Keratinocyte (primary cell): Measurements from ENCODE around the gene SEMA4D. TPM values are rescaled to one million over a fixed set of nuclear protein-coding genes. Genes with fewer than 3 reads are reported as not detected.

Source experiments
- DNase-seq: peaks from one replicate; pipeline ENCODE4 v3.0.0-alpha.2; 2011; ENCODE audit warnings: low read depth, missing footprints, low spot score
- FAIRE-seq: peaks from 2 replicates; lab custom pipeline; 2011; peaks lifted over from hg19 to GRCh38; lab: Jason Lieb, UNC
- H2AFZ ChIP-seq: 2 replicates; pipeline ENCODE4 v1.6.0; 2012; ENCODE audit warnings: low read length, control low read depth, inconsistent platforms; ENCODE audit not compliant: control insufficient read depth
- H3K27ac ChIP-seq: 2 replicates; pipeline ENCODE4 v1.5.1; 2011; ENCODE audit warnings: low read length; ENCODE audit not compliant: control insufficient read depth, insufficient read depth
- H3K27me3 ChIP-seq: 3 replicates; pipeline ENCODE4 v1.6.0; 2011; ENCODE audit warnings: low read length; ENCODE audit not compliant: control insufficient read depth, insufficient read depth; ENCODE audit errors: extremely low read depth
- H3K36me3 ChIP-seq, 2 experiments: 2 replicates in 1 of 2; 3 replicates in 1 of 2; pipeline ENCODE4 v1.5.1; 2011; ENCODE audit warnings: low read length in 2 of 2, mild to moderate bottlenecking in 1 of 2; ENCODE audit not compliant: control insufficient read depth in 2 of 2, insufficient read depth in 2 of 2; ENCODE audit errors: extremely low read depth in 1 of 2
- H3K4me1 ChIP-seq: 3 replicates; pipeline ENCODE4 v1.5.1; 2011; ENCODE audit warnings: low read length; ENCODE audit not compliant: control insufficient read depth, insufficient read depth; ENCODE audit errors: extremely low read depth
- H3K4me2 ChIP-seq: 3 replicates; pipeline ENCODE4 v1.6.0; 2011; ENCODE audit warnings: low read depth, low read length; ENCODE audit not compliant: control insufficient read depth, insufficient read depth; ENCODE audit errors: extremely low read depth
- H3K4me3 ChIP-seq, 3 experiments: fragments of 200-600 bp in 1 of 3; sonication (generic) in 1 of 3; 2 replicates in 2 of 3; 3 replicates in 1 of 3; pipeline ENCODE4 v1.5.1; 2011 to 2016; ENCODE audit warnings: low read length in 3 of 3, mild to moderate bottlenecking in 3 of 3, control low read depth in 2 of 3, inconsistent platforms in 1 of 3, low read depth in 1 of 3, mixed read lengths in 1 of 3, mixed run types in 1 of 3, moderate library complexity in 1 of 3; ENCODE audit not compliant: control insufficient read depth in 2 of 3, insufficient read depth in 2 of 3; ENCODE audit errors: extremely low read depth in 1 of 3
- H3K79me2 ChIP-seq: 2 replicates; pipeline ENCODE4 v1.6.0; 2012; ENCODE audit warnings: low read length; ENCODE audit not compliant: control insufficient read depth, insufficient read depth
- H3K9ac ChIP-seq: 3 replicates; pipeline ENCODE4 v1.6.0; 2011; ENCODE audit warnings: low read length; ENCODE audit not compliant: control insufficient read depth, insufficient read depth; ENCODE audit errors: extremely low read depth
- H3K9me1 ChIP-seq: 3 replicates; pipeline ENCODE4 v1.6.0; 2011; ENCODE audit warnings: low read length; ENCODE audit not compliant: control insufficient read depth, insufficient read depth; ENCODE audit errors: extremely low read depth
- H3K9me3 ChIP-seq: 2 replicates; pipeline ENCODE4 v1.5.1; 2012; ENCODE audit warnings: low read depth, low read length; ENCODE audit not compliant: control insufficient read depth
- H4K20me1 ChIP-seq: 3 replicates; pipeline ENCODE4 v1.6.0; 2011; ENCODE audit warnings: low read length; ENCODE audit not compliant: control insufficient read depth, insufficient read depth; ENCODE audit errors: extremely low read depth
- EZH2 ChIP-seq: IDR thresholded peaks from one replicate; pipeline ENCODE4 v1.6.1; 2012; ENCODE audit warnings: inconsistent platforms, mild to moderate bottlenecking, low read length, moderate library complexity
- dilution Hi-C: fragments of 300-500 bp; cut with MboI; formaldehyde crosslinking; loops from one replicate; pipeline ENCODE4 v1.7.0; 2020; ENCODE audit warnings: low sequenced_read_pairs; ENCODE audit not compliant: extremely low pct_ligation_motif_present
- polyA plus RNA-seq, 5 experiments: library from polyadenylated mRNA; depleted of rRNA in 3 of 5; stranded (reverse) in 3 of 5; stranded (forward) in 1 of 5; unstranded in 1 of 5; fragments of >200 nt; gene quantifications; 1 replicate in 1 of 5; 2 replicates in 3 of 5; 3 replicates in 1 of 5; pipeline versions ENCODE4 v1.2.1 to v1.2.3, GENCODE V29; 2011 to 2012; ENCODE audit warnings: missing spikeins in 2 of 5, low read depth in 1 of 5, low replicate concordance in 1 of 5
- TF ChIP-seq, protein P1 (sequence below), 3 experiments: IDR thresholded peaks in 1 of 3; conservative IDR thresholded peaks in 1 of 3; optimal IDR thresholded peaks in 1 of 3; 2 replicates in 2 of 3; 3 replicates in 1 of 3; pipeline versions ENCODE3 to v1.5.1; 2011; ENCODE audit warnings: low read length in 3 of 3, mild to moderate bottlenecking in 3 of 3, moderate library complexity in 2 of 3, control low read depth in 1 of 3, inconsistent platforms in 1 of 3; ENCODE audit not compliant: insufficient read depth in 2 of 3; ENCODE audit errors: extremely low read depth in 1 of 3

SEMA4D gene
- polyA plus RNA-seq, 1 donor (not counting 4 experiments of a cell fraction or from before 2014, with no cell fraction given), result 0.43 TPM

DNA sequence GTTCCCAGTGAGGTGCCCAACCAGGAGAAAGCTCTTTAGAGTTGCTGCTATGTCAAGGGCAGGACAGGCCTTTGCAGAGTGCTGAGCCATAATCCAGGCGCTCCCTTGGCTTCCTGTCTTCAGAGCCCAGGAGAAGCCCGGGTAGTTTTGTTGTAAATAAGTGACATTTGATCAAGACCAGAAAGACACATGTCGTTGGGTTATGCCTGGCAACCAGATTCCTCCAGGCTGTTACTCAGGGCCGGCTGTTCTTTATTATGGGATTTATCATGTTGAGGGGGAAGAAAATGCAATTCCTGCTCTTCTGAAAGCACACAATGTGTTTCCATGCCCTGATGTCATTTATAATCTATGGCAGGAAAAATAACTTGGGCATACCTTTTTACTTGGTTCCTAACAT is 39.3 kb upstream of the SEMA4D start:
- no peaks in the 10 kb centered on the region for H3K9me3 ChIP-seq
- H3K27me3 ChIP-seq, result no peaks in the 10 kb centered on the region
- no peaks in the 10 kb centered on the region for H3K79me2 ChIP-seq
- no peak overlapping the region for H2AFZ ChIP-seq
- no peak overlapping the region for H3K4me3 ChIP-seq
- no peaks in the 10 kb centered on the region for H3K36me3 ChIP-seq
- H3K4me1 ChIP-seq, result no peaks in the 10 kb centered on the region
- H3K9ac ChIP-seq, result no peak overlapping the region
- H3K27ac ChIP-seq, result no peak overlapping the region
- TF ChIP-seq EZH2, result no peak
- TF ChIP-seq, protein P1, sequence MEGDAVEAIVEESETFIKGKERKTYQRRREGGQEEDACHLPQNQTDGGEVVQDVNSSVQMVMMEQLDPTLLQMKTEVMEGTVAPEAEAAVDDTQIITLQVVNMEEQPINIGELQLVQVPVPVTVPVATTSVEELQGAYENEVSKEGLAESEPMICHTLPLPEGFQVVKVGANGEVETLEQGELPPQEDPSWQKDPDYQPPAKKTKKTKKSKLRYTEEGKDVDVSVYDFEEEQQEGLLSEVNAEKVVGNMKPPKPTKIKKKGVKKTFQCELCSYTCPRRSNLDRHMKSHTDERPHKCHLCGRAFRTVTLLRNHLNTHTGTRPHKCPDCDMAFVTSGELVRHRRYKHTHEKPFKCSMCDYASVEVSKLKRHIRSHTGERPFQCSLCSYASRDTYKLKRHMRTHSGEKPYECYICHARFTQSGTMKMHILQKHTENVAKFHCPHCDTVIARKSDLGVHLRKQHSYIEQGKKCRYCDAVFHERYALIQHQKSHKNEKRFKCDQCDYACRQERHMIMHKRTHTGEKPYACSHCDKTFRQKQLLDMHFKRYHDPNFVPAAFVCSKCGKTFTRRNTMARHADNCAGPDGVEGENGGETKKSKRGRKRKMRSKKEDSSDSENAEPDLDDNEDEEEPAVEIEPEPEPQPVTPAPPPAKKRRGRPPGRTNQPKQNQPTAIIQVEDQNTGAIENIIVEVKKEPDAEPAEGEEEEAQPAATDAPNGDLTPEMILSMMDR (optimal IDR thresholded peaks at IDR 0.05 in 1 of 3, IDR thresholded peaks at IDR 0.05 in 1 of 3, conservative IDR thresholded peaks at IDR 0.05 in 1 of 3; ENCODE audit: extremely low read depth in 1 of 3, insufficient read depth in 2 of 3, low read length in 3 of 3), result no peak
- DNase-seq (no peak), FAIRE-seq (no peak)
- no peaks in the 10 kb centered on the region for H3K9me1 ChIP-seq
- no peak overlapping the region for H3K4me2 ChIP-seq
- H4K20me1 ChIP-seq, result no peaks in the 10 kb centered on the region
- dilution Hi-C loops, result no loop called here

DNA sequence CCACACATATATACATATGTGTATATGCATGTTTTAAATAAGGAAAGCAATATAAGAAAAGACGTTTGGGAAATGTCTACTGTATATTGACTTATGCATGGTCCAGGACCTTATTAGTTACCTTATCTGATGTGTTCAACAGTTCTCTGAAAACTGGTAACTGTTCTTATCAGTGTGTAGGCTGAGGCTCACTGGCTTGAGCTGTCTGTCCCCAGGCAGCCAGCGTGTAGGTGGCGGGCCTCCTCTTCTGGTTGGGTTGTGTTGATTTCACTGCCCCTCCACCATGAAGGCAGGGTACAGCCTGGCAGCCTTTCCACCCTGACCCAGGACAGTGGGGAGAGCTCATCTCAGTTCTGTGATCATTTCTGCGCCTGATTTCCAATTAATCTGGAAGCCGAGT is 38.7 kb upstream of the SEMA4D start:
- Histone ChIP-seq H3K9me1 (no peaks in the 10 kb centered on the region), H3K27me3 (no peaks in the 10 kb centered on the region), H2AFZ (no peak overlapping the region), H3K9me3 (no peaks in the 10 kb centered on the region), H3K79me2 (no peaks in the 10 kb centered on the region), H3K4me2 (no peak overlapping the region), H3K36me3 (no peaks in the 10 kb centered on the region), H3K4me1 (no peaks in the 10 kb centered on the region), H4K20me1 (no peaks in the 10 kb centered on the region), H3K4me3 (no peak overlapping the region), H3K9ac (no peak overlapping the region), H3K27ac (no peak overlapping the region)
- TF ChIP-seq, protein P1 (optimal IDR thresholded peaks at IDR 0.05 in 1 of 3, IDR thresholded peaks at IDR 0.05 in 1 of 3, conservative IDR thresholded peaks at IDR 0.05 in 1 of 3; ENCODE audit: extremely low read depth in 1 of 3, insufficient read depth in 2 of 3, low read length in 3 of 3), result no peak
- TF ChIP-seq EZH2, result no peak
- DNase-seq (no peak), FAIRE-seq (no peak)
- dilution Hi-C loops, result no loop called here
